ENCODE data around the gene KCNQ5. TPM values are rescaled to one million over a fixed set of nuclear protein-coding genes. Genes with fewer than 3 reads are reported as not detected.

Gene KCNQ5
- total and polyA plus RNA-seq, 10 of the 15 experiments (the other 5 are each of a cell fraction or from before 2014, with no cell fraction given): 0.60 to 16.2 (median 3.2) TPM

GRCh38 chr6:73051147-73051546 lies 429.3 kb downstream of the KCNQ5 start:
- Histone ChIP-seq H3K27me3 (replicated peaks in 1 of 2; ENCODE audit: control insufficient read depth in 2 of 2, insufficient read depth in 2 of 2, low read length in 1 of 2) (no peaks in the 10 kb centered on the region), H3K4me1 (ENCODE audit: control insufficient read depth, insufficient read depth, low read length) (no peaks in the 10 kb centered on the region), H3K4me3 (no peak overlapping the region), H4K20me1 (ENCODE audit: control insufficient read depth, insufficient read depth) (no peaks in the 10 kb centered on the region), H3K79me2 (ENCODE audit: control insufficient read depth, insufficient read depth, low read length) (no peaks in the 10 kb centered on the region), H3K4me2 (ENCODE audit: control insufficient read depth, insufficient read depth) (no peak overlapping the region), H3K9me3 (replicated peaks; ENCODE audit: control insufficient read depth, insufficient read depth, low read length) (no peaks in the 10 kb centered on the region; the same call in 2 of the 3 replicates), H3K36me3 (ENCODE audit: control insufficient read depth in 2 of 2, insufficient read depth in 2 of 2, low read length in 1 of 2) (no peaks in the 10 kb centered on the region; a peak in 1 of 4 replicates), H3K27ac (ENCODE audit: control insufficient read depth, insufficient read depth) (no peak overlapping the region), H2AFZ (ENCODE audit: control insufficient read depth, low read depth, low read length) (no peak overlapping the region), H3K9ac (ENCODE audit: control insufficient read depth, insufficient read depth, low read length) (no peak overlapping the region)
- intact Hi-C loops (cut with micrococcal nuclease; ENCODE audit: unreplicated experiment) (no loop called here), in situ Hi-C loops (cut with MboI) (no loop called here)
- BruUV-seq (replicated peaks): no TSS peak
- ChIA-PET CTCF (no interaction called here), SMC1A (ENCODE audit: uncharacterized antibody, unreplicated experiment) (no interaction called here), RAD21 (ENCODE audit: unreplicated experiment) (no interaction called here), POLR2A (no interaction called here)
- 95% methylated on average over 5 of the region's 5 CpGs for WGBS (ENCODE audit: insufficient coverage, insufficient replicate concordance, low lambda C conversion rate, missing lambda C conversion rate)
- DNase-seq (ENCODE audit: low read depth, low spot score) (no peak), ATAC-seq (no peak), FAIRE-seq (no peak)
- TF ChIP-seq CTCF (IDR thresholded peaks at IDR 0.05 in 2 of 3, conservative IDR thresholded peaks at IDR 0.05 in 1 of 3; ENCODE audit: control insufficient read depth in 2 of 3, extremely low read depth in 1 of 3, insufficient read depth in 1 of 3, low read depth in 3 of 3, low read length in 3 of 3): no peak
- TF ChIP-seq CBFB (IDR thresholded peaks at IDR 0.05; ENCODE audit: low read depth): no peak
- no peak for TF ChIP-seq DPF2 (IDR thresholded peaks at IDR 0.05)
- no peak for TF ChIP-seq ZSCAN29 (IDR thresholded peaks at IDR 0.05)
- TF ChIP-seq CEBPZ (IDR thresholded peaks at IDR 0.05; ENCODE audit: low read depth, low read length): no peak
- no peak for TF ChIP-seq WRNIP1 (IDR thresholded peaks at IDR 0.05; ENCODE audit: borderline replicate concordance, low read depth, low read length)
- no peak for TF ChIP-seq GABPA (IDR thresholded peaks at IDR 0.05; ENCODE audit: low read depth)

All from GM12878 (cell line).